Erythroblast (primary cell): ENCODE data around the gene ZNF630.

Experiments
- GATA1 ChIP-seq: IDR thresholded peaks from 2 replicates; pipeline ENCODE4 v1.6.1; 2011; ENCODE audit warnings: low read depth, mild to moderate bottlenecking, control low read depth, low read length, moderate library complexity
- POLR2A ChIP-seq: IDR thresholded peaks from 2 replicates; pipeline ENCODE4 v1.6.1; 2011; ENCODE audit warnings: mild to moderate bottlenecking, low read length

DNA sequence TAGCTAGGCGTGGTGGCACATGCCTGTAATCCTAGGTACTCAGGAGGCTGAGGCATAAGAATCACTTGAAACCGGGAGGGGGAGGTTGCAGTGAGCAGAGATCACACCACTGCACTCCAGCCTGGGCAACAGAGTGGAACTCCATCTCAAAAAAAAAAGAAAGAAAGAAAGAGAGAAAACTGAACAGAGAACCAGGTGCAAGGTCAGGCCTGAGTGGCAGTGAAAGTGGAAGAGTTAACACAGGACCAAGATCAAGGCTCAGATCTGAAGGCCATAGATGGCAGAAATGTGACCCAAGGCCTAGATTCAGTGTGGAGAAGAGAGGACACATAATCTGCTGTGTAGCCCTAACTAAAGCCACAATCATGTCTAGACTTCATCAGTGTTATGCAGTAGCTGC, 4.9 kb upstream of the ZNF630 start:
- TF ChIP-seq POLR2A (no peak), GATA1 (no peak)
